Activated CD4-positive, alpha-beta T cell treated with anti-CD3 and anti-CD28 coated beads, Interleukin-2, Interleukin-4, amounts not matched to agents 100 ng/mL and 50 ng/mL, durations not matched to agents 16 hours and 8 hours (primary cell): Measurements from ENCODE around the gene FPGS.
"Not testable (repeated sequence)": the region's sequence is repeated elsewhere in the genome, so short reads cannot be mapped to it uniquely, and the experiment has no call there.

ENCODE experiments used
- DNase-seq: peaks from one replicate; pipeline ENCODE4 v3.0.0-alpha.2; 2020; ENCODE audit warnings: low spot score

The FPGS gene

DNA sequence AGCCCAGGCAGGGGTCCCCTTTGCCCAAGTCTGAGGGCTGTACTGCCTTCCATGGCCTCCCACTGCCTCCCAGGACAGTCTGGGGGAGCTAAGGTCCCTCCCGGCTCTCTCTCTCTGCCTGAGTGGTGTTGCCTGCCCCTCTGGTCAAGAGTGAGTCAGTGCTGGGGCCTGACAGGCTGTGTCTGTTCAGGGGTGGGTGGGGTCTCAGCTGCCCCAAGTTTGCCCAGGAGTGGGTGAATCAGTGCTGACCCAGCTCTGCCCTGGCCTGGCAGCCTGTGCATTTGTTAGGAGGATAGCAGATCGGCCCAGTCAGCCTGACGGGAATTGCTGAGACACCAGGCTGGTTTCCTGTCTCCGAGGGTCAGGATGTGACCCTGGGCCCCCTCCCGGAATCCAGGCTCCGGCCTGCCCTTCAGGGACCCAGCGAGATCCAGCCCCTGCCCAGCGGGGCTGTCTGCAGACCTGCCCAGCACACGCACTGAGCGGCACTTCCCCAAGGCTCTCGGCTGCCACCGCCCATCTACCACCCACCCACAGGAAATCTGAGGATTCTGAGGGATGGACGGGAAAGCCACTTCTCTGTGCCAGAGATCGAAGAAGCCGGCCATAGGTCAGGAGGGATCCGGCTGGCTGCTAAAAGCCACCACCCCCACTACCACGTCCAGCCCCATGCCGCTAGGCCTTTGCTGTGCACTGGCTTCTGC is 35.8 kb downstream of the FPGS start:
- no peak for DNase-seq

DNA sequence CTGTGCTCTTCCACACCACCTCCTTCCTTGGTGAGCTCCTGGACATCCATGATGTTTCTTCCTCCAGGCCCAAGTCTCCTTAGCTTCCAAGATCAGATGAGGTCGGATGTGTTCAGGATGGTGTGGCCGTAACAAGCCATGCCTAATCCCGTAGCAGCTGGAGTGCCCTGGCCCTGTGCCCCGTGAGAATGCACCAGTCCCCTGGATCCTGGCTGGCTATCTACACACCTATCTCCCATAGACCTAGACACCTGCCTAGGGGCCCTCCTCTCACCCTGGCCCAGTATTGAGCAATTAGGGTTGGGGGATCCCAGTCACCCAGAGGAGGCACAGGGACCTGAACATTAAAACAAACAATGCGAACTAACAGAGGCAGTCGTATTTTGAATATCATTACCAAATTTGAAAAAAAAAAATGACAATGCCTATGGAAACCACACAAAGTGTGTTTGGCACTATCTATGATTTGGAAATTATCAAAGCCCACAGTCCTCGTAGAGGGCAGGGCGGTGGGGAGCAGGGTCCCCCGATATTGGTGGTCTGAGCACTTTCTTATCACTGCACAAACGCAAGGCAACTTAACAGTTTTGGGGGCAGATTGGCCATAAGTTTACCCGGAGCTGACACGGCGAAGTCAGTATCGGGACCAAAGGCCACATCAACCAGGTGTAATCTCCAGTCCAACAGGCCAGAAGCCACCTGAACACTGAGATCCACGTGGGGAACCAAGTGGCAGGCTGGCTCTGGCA is 38.6 kb downstream of the FPGS start:
- DNase-seq, result no peak

DNA sequence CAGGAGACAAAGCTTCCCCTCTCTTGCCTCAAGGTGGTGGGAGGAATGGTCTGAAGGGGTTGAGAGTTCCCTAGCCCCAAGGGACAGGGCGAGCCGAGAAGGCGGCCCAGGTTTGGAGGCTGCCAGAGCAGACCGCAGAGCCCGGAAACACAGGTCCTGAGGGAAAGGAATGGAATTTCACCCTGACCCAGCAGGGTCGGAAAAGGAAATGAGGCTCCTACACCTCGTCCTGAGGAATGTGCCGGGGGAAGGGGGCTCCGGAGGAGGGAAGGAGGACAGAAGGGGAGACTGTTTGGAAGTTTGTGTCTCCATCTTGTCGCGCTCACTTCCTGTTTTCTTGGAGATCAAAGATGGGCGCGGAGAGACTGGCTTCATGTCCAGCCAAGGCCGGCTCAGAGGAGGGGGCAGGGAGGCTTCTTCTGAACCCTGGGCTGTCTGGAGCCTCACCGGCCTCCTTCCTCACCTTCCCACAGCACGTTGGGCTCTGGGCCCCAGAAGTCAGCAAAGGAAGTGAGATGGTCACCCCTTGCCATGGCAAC is 42.2 kb downstream of the FPGS start:
- no peak for DNase-seq

DNA sequence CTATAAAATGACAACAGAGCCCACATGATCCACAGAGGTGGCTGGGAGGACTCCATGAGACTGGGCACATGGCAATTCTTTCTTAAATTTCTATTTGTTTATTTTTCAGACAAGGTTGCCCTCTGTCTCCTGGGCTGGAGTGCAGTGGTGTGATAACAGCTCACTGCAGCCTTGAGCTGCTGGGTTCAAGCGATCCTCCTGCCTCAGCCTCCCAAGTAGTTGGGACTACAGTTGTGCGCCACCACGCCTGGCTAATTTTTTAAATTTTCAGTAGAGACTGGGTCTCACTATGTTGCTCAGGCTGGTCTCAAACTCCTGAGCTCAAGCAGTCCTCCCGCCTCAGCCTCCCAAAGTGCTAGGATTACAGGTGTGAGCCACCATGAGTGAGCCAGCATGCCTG is 42.9 kb downstream of the FPGS start:
- DNase-seq, result not testable (repeated sequence)

DNA sequence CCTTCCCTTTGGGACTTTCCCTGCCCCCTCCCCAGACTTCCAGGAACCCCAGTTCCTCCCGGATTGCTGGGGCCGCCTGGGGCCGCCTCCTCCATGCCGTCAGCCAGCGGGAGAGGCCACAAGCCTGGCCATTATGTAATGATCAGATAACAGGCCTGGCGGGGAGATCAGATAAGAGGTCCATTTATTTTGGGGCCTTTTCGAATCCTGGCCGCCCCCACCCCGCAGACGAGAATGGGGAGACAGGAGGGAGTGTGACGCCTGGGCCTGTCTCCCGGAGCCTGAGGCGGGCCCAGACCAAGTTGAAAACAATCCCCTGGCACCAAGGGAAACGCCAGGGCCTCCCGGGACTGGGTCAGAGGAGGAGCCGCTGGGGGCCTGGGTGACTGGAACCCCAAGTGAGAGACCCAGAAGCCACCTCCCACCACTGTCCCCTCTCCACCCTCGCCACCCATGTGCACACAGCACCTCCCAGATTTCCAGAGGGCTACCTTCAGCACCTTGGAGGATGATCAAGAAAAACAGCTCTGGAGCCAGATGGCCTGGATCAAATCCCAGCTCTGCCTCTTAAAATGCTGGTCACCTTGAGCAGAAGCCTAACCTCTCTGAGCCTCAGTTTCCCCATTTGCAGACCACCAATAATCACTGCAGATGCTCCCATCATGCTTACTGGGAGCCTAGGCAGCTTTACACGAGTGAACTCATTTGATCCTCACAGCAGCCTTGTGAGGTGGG is 43.9 kb downstream of the FPGS start:
- no peak for DNase-seq

DNA sequence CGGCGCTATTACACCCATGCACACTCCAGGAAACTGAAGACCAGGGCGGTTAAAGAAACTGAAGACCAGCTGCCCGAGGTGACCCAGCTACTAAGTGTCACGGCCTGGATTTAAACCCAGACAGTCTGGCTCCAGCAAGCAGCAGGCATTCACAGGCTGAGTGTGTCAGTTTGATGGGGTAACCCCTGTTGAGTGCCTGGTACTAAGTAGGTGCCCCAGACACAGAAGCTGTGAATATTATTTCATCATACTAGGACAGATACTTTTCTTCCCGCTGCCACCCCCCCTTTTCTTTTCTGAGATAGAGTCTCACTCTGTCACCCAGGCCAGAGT is 44.5 kb downstream of the FPGS start:
- no peak for DNase-seq

DNA sequence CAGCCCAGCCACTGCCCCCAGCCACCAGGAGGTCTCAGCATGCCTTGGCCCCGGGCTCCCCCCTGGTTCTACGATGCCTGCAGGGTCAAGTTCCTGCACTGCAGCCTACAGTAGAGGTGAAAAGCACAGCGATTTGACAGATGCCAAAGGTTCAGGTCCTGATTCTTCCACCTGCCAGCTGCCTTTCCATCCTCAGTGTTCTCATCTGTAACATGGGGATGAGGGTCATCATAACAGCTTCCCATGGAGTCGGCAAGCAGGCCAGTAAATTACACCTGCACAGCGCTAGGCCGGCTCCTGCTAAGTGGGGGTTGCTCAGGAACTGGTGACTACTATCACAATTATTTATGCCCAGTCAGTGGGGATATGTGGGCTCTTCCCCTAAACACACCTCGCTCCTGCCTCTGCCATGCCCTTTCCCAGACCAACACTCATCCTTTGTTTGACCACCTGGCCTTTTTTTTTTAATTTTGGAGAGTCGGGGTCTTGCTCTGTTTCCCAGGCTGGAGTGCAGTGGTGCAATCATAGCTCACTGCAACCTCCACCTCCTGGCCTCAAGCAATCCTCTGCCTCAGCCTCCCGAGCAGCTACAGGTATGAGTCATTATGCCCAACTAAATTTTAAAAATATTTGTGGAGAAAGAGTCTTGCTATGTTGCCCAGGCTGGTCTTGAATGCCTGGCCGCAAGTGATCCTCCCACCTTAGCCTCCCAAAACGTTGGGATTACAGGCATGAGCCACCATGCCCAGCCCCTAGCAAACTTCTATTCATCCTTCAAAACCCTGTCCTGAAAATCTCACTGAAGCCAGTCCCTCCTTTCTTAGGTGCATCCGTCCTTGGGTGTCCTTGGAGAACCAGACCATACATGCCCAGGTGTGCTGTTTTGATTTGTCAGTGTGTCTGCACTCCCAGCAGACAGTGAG is 45.4 kb downstream of the FPGS start:
- DNase-seq, result no peak

DNA sequence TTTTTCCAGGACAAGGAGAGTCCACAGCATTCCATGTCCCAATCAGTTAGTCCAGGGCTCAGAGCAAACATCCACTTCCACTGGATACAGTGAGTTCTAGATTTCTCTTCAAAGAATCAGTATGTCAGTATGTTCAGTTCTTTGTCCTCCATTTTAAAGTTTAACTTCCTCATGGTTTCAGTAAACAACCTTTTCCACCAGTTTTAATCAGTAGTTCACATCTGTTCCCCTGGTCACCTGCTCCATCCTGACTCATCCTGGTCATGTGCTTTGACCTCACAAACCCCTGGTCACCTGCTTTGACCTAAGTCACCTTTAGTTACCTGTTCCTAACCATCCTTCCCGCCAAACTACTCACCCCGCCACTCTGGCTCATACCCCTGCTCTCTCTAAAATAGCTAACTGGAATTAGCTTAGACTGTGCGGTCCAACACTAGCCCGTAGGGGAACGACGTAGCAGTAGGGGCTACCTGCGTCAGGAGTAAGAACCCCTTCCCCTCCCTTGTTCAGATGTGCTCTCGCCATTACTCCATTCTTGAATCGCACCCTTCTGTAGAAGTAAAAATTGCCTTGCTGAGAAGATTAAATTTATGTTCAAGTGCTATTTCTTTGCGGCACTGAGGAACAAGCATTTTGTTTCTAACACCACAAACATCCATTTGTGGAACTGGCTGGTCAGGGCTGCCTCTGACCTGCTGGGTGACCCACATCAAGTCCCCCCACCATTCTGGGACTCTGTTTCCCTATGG is 46.2 kb downstream of the FPGS start:
- no peak for DNase-seq

DNA sequence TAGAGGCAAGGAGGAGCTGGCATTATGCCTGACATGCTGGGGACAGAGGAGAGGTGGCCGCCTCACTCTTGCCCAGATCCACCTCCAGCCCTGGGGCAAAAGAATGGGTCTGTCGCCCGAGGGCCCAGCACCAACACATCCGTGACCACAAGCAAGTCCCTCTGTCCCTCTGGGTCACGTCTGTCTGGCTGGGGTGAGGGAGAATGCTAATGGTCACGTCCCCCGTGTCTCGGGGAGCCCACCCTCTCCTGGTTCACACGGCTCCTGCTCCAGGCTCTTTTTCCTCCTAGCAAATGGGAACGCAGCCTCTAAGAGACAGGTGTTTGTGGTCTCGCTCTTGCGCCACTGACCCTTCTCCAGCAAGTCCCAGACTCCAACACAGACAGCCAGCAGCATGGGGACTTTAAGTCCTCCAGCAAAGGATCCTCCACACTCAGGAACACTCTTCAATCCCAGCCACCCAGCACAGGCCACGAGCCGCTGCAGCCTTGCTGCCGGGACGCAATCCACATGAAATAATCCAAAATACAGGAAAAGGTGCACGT is 47.7 kb downstream of the FPGS start:
- no peak for DNase-seq

DNA sequence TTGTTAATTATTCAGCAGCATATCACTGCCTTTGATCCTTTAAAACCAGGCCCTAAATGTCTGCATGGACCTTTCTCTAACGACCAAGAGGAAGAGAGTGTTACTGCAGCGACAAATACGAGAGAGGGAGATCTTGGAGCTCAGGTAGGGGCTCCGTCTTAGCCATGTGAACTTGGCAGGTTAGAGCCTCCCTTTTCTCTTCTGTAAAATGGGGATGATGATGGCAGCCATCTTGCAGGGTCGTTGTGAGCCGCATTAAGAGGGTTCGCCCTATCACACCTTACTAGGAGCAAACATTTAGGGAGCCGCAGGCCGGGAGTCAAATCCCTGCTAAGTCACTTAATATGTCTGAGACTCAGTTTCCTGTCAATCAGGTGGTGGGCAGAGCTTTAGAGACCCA is 50.1 kb downstream of the FPGS start:
- DNase-seq, result no peak

DNA sequence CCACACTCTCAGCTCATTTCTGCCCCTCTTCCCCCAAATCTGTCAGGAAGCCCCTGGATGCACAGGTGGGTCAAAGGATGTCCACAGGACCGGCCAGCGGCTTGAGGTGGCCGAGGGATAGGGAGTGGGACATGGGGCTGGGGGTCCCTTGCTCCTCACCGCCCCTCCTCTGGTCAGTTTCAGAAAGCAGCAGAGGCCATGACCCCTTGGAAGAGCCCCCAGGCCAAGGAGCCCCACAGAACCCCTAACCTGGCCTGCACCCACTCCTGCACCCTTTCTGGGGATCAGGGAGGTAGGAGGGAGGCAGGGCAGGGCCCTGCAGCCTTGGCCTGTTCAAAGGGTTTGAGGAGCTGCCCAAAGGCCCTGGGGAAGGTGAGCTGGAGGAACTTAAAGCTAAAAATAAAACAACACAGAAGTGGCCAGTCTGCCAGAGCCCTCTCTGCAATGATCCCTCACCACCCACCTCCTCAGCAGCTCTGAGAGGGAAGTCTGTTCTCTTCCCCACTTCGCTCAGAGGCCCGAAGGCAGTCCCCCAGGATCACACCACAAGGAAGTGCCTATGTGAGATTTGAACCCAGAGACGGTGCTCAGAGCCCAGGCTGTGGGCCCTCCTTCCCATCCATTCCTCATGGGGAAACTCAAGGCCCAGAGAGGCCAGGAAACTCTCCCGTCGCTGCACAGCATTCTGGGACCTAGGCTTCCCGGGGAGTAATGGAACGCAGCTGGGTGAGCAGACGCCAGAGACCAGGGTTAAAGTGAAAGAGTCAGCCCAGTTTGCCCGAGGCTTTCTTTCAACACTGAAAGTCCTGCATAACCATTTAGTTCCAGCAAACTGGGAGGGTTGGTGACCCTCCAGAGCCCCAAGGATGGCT is 50.9 kb downstream of the FPGS start:
- no peak for DNase-seq

DNA sequence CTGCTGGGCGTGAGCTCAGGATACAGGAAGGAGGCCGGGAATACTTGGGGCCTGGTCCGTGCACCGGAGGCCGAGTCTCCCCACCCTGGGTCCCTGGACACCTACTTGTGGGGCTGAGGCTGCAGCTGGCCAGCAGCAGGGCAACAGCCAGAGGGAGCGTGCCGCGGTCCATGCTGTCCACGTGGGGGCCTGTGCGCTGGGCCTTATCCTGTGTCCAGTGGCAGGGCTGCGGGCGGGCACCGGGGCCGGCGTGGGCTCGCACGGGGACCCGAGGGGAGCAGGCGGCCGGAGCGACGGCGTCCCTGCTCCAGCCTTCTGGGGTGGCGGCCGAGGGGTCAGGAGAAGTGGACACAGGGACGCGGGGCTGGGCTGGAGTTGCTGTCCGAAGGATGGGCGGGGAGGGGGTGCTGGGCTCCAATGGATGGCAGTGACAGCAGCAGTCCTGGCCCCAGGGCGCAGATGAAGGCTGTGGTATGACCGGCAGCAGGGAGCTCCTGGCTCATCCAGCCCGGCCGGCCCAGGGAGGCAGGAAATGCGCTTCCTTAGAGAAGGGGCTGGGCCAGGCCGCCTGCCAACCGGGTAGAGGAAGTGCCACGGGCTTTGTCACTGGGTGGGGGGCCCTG is 51.6 kb downstream of the FPGS start, which contains the start of gene ENG:
ENG (minus strand) TSS at position 475 of the 623 bp plus-strand sequence; CDS start at position 172, 303 bp downstream.
- no peak for DNase-seq

DNA sequence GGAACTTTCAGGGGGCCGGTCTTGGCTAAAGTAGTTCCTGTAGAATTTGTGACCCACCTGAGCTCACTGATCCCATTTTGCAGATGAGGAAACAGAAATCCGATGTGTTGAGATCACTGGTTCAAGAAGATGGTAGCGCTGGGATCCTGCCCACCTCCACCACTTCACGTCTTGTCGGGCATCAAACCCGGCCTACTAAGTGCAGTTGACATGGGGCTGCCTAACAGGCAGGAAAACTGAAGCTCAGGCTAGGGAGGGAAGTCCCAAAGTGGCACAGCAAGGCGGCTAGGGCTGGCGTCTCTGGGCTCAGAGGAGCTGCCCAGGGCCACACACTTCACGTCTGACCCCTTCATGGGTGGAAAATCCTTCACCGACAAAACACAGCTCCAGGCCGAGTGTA is 52.3 kb downstream of the FPGS start:
- DNase-seq, result no peak

DNA sequence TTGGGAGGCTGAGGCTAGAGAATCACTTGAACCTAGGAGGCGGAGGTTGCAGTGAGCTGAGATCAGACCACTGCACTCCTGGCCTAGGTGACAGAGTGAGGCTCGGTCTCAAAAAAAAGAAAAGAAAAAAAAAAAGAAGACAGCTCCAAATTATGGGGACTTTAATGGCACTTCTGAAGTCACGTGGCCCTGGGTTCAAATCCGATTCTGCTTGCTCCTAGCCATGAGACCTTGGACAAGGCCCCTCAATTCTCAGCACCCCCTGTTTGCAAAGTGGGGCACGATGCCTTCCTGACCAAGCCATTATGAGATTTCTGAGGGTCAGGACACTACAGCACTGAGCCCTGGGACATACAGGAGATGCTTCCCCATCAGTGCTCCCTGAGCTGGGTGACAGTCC is 52.8 kb downstream of the FPGS start:
- no peak for DNase-seq

DNA sequence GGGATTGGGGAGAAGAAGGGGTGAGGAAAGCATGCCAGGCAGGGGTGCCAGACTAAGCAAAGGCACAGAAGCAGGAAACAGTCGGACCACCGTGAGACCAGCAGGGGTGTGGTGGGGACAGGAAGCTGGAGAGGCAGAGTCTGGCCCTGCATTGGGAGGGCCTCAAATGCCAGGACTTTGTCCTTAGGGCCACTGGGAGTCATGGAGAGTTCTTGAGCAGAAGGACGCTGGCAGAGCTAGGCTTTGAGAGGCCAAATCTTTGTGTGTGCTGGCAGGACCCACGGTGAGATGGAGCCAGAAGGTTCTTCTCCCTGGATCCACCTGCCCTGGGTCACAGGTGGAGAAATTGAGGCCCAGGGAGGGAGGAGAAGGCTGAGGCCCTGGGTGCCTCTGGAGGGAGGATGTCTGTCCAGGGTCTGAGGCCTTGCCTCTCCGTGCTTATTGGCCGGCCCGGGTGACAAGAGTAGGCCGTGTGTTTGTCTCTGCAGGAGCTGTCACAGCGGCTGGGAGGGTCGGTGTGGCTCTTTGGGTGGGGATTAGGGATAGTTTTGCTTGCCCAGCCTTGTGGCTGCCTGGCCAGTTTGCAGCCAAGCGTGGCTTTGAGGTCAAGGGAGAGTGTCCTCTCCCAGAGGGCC is 53.5 kb downstream of the FPGS start:
- no peak for DNase-seq

DNA sequence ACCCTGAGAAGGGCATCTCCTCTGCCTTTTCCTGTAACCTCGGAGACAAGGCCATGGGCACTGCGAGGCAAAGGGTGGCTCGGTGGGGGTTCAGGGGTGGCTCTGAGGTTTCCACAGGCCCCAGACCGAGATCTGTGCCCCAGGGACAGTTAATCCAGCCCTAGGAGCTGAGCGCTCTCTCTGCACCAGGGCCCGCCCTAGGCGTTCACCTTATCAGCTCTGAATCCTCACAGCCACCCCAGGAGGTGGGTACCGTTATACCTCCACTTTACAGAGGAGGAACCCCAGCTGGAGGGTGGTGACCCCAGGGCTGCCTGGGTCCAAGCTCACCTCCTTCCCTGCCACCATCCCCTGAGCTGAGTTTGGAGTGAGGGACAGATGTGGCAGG is 54.0 kb downstream of the FPGS start:
- no peak for DNase-seq

DNA sequence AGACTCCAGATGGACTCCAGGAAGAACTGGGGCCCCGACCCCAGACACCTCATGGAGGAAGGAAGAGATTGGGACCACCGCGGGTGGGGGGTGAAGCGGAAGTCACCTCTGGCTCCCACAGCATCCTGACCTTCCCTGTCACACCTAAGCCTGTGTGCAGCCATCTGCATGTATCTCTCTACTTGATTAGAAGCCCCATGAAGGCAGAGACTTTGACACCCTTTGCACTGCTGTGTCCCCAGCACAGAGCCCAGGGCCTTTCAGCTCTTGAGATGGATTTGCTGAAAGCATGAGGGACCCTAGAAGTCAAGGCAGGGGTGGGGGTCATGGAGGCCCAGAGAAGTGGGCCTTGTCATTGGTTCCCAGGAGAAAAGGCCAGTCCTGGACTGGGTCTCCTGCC is 54.6 kb downstream of the FPGS start:
- no peak for DNase-seq

DNA sequence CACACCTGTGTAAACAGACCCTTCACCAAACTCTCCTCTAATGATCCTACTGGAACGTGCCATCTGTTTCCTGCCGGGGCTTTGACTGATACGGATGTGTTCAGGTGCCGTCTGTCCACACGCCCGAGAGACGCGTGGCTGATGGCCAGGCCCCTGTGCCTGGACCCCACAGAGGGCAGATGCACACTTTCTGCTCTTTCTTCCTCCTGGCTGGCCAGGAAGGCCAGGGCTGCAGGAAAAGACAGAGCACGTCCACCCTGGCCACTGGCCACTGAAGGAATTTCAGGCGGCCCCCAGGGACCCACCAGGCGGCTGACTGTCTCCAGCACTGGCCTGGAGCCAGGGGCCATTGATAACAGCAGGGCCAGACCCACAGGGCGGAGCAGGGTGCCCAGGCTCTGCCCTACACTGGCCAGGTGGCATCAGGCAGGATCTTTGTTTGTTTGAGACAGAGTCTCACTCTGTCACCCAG is 55.4 kb downstream of the FPGS start:
- DNase-seq, result no peak

DNA sequence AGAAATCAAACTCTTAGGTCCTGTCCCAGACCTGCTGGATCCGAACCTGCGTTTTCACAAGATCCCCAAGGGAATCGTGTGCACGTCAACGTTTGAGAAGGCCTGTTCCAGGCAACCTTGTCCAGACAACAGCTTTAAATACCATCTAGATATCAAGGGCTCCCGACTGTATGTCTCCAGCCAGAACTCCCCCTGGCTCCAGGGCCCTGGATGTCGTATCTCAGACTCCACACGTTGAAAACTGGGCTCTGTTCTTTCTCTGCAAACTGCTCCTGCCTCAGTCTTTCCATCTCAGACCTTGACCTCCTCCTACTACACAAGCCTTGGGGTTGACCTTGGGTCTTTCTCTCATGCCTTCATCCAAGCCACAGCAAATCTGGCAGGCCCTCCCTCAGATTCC is 57.6 kb downstream of the FPGS start:
- no peak for DNase-seq
